Measurements from ENCODE around the gene USP24.
A peak's percentile ranks its signal among the peaks of the same experiment; 100 is the strongest.

USP24 gene

GRCh38 chr1:55179177-55179835 lies 35.9 kb downstream of the USP24 start:
- H3K9me3 Mint-ChIP-seq: peaks cover 12% of the 10 kb centered on the region
- H3K4me1 Mint-ChIP-seq (ENCODE audit: low read depth): peaks cover 12% of the 10 kb centered on the region
- H3K27ac Mint-ChIP-seq: no peak overlapping the region
- DNase-seq (ENCODE audit: low spot score): no peak
- no peaks in the 10 kb centered on the region for H3K27me3 Mint-ChIP-seq (ENCODE audit: low read depth)
- no peak overlapping the region for H3K4me3 Mint-ChIP-seq
- peaks cover 24% of the 10 kb centered on the region for H3K36me3 Mint-ChIP-seq (ENCODE audit: low read depth)

- Mint-ChIP-seq H3K4me3 (no peak overlapping the region), H3K9me3 (no peaks in the 10 kb centered on the region), H3K36me3 (ENCODE audit: low read depth) (peaks cover 18% of the 10 kb centered on the region)
Measured at GRCh38 chr1:55172687-55173086, 42.5 kb downstream of the USP24 start.

GRCh38 chr1:55172272-55172671 lies 42.9 kb downstream of the USP24 start:
- Mint-ChIP-seq H3K27ac (no peak overlapping the region), H3K36me3 (ENCODE audit: low read depth) (peaks cover 22% of the 10 kb centered on the region), H3K27me3 (ENCODE audit: low read depth) (no peaks in the 10 kb centered on the region), H3K9me3 (no peaks in the 10 kb centered on the region), H3K4me3 (no peak overlapping the region), H3K4me1 (ENCODE audit: low read depth) (no peaks in the 10 kb centered on the region)
- DNase-seq (ENCODE audit: low spot score): no peak

More at GRCh38 chr1:55172687-55173086, 42.5 kb downstream of the USP24 start:
- Mint-ChIP-seq H3K4me1 (ENCODE audit: low read depth) (no peaks in the 10 kb centered on the region), H3K27me3 (ENCODE audit: low read depth) (no peaks in the 10 kb centered on the region), H3K27ac (no peak overlapping the region)
- DNase-seq (ENCODE audit: low spot score): no peak

GRCh38 chr1:55171694-55172093 lies 43.5 kb downstream of the USP24 start:
- Mint-ChIP-seq H3K4me1 (ENCODE audit: low read depth) (no peaks in the 10 kb centered on the region), H3K27ac (no peak overlapping the region), H3K4me3 (no peak overlapping the region), H3K9me3 (no peaks in the 10 kb centered on the region), H3K36me3 (ENCODE audit: low read depth) (peaks cover 25% of the 10 kb centered on the region), H3K27me3 (ENCODE audit: low read depth) (no peaks in the 10 kb centered on the region)
- DNase-seq (ENCODE audit: low spot score): no peak

- Mint-ChIP-seq H3K36me3 (ENCODE audit: low read depth) (peaks cover 25% of the 10 kb centered on the region), H3K9me3 (no peaks in the 10 kb centered on the region), H3K4me3 (no peak overlapping the region), H3K4me1 (ENCODE audit: low read depth) (no peaks in the 10 kb centered on the region), H3K27ac (no peak overlapping the region), H3K27me3 (ENCODE audit: low read depth) (no peaks in the 10 kb centered on the region)
- no peak for DNase-seq (ENCODE audit: low spot score)
Measured at GRCh38 chr1:55170426-55170825, 44.7 kb downstream of the USP24 start.

GRCh38 chr1:55169126-55169525 lies 46.0 kb downstream of the USP24 start:
- no peaks in the 10 kb centered on the region for H3K9me3 Mint-ChIP-seq
- no peak for DNase-seq (ENCODE audit: low spot score)
- no peak overlapping the region for H3K4me3 Mint-ChIP-seq
- peaks cover 7% of the 10 kb centered on the region for H3K4me1 Mint-ChIP-seq (ENCODE audit: low read depth)
- H3K27ac Mint-ChIP-seq: no peak overlapping the region
- no peaks in the 10 kb centered on the region for H3K27me3 Mint-ChIP-seq (ENCODE audit: low read depth)
- H3K36me3 Mint-ChIP-seq (ENCODE audit: low read depth): peaks cover 35% of the 10 kb centered on the region

- peaks cover 9% of the 10 kb centered on the region for H3K4me1 Mint-ChIP-seq (ENCODE audit: low read depth)
- no peak overlapping the region for H3K27ac Mint-ChIP-seq
- DNase-seq (ENCODE audit: low spot score): no peak
- no peak overlapping the region for H3K4me3 Mint-ChIP-seq
- peaks cover 38% of the 10 kb centered on the region for H3K36me3 Mint-ChIP-seq (ENCODE audit: low read depth)
- H3K27me3 Mint-ChIP-seq (ENCODE audit: low read depth): no peaks in the 10 kb centered on the region
- no peaks in the 10 kb centered on the region for H3K9me3 Mint-ChIP-seq
Measured at GRCh38 chr1:55168353-55168752, 46.8 kb downstream of the USP24 start.

GRCh38 chr1:55167224-55167871 lies 47.8 kb downstream of the USP24 start:
- Mint-ChIP-seq H3K27ac (no peak overlapping the region), H3K4me1 (ENCODE audit: low read depth) (peaks cover 9% of the 10 kb centered on the region), H3K4me3 (no peak overlapping the region), H3K9me3 (no peaks in the 10 kb centered on the region), H3K36me3 (ENCODE audit: low read depth) (peaks cover 40% of the 10 kb centered on the region), H3K27me3 (ENCODE audit: low read depth) (no peaks in the 10 kb centered on the region)
- DNase-seq (ENCODE audit: low spot score): no peak

GRCh38 chr1:55164906-55165305 lies 50.3 kb downstream of the USP24 start:
- peaks cover 36% of the 10 kb centered on the region for H3K36me3 Mint-ChIP-seq (ENCODE audit: low read depth)
- no peaks in the 10 kb centered on the region for H3K9me3 Mint-ChIP-seq
- DNase-seq (ENCODE audit: low spot score): no peak
- H3K27ac Mint-ChIP-seq: no peak overlapping the region
- H3K4me3 Mint-ChIP-seq: no peak overlapping the region
- no peaks in the 10 kb centered on the region for H3K27me3 Mint-ChIP-seq (ENCODE audit: low read depth)
- H3K4me1 Mint-ChIP-seq (ENCODE audit: low read depth): peaks cover 9% of the 10 kb centered on the region

- DNase-seq (ENCODE audit: low spot score): no peak
- H3K36me3 Mint-ChIP-seq (ENCODE audit: low read depth): peaks cover 41% of the 10 kb centered on the region
- H3K4me3 Mint-ChIP-seq: no peak overlapping the region
- H3K27ac Mint-ChIP-seq: no peak overlapping the region
- H3K27me3 Mint-ChIP-seq (ENCODE audit: low read depth): no peaks in the 10 kb centered on the region
- no peaks in the 10 kb centered on the region for H3K9me3 Mint-ChIP-seq
- peaks cover 10% of the 10 kb centered on the region for H3K4me1 Mint-ChIP-seq (ENCODE audit: low read depth)
Measured at GRCh38 chr1:55159571-55159970, 55.6 kb downstream of the USP24 start.

- DNase-seq (ENCODE audit: low spot score): no peak
- no peak overlapping the region for H3K27ac Mint-ChIP-seq
- no peaks in the 10 kb centered on the region for H3K9me3 Mint-ChIP-seq
- peaks cover 17% of the 10 kb centered on the region for H3K4me1 Mint-ChIP-seq (ENCODE audit: low read depth)
- H3K36me3 Mint-ChIP-seq (ENCODE audit: low read depth): peaks cover 47% of the 10 kb centered on the region
- no peaks in the 10 kb centered on the region for H3K27me3 Mint-ChIP-seq (ENCODE audit: low read depth)
- H3K4me3 Mint-ChIP-seq: no peak overlapping the region
Measured at GRCh38 chr1:55156608-55157007, 58.6 kb downstream of the USP24 start.

- peaks cover 53% of the 10 kb centered on the region for H3K36me3 Mint-ChIP-seq (ENCODE audit: low read depth)
- H3K4me3 Mint-ChIP-seq: no peak overlapping the region
- no peak overlapping the region for H3K27ac Mint-ChIP-seq
Measured at GRCh38 chr1:55156093-55156492, 59.1 kb downstream of the USP24 start.

GRCh38 chr1:55155522-55155921 lies 59.6 kb downstream of the USP24 start:
- Mint-ChIP-seq H3K4me1 (ENCODE audit: low read depth) (peaks cover 26% of the 10 kb centered on the region), H3K36me3 (ENCODE audit: low read depth) (peaks cover 53% of the 10 kb centered on the region), H3K27me3 (ENCODE audit: low read depth) (no peaks in the 10 kb centered on the region), H3K4me3 (no peak overlapping the region), H3K27ac (peak overlapping the region; percentile 22), H3K9me3 (no peaks in the 10 kb centered on the region)
- DNase-seq (ENCODE audit: low spot score): no peak

More at GRCh38 chr1:55156093-55156492, 59.1 kb downstream of the USP24 start:
- no peak for DNase-seq (ENCODE audit: low spot score)
- Mint-ChIP-seq H3K9me3 (no peaks in the 10 kb centered on the region), H3K4me1 (ENCODE audit: low read depth) (peaks cover 22% of the 10 kb centered on the region), H3K27me3 (ENCODE audit: low read depth) (no peaks in the 10 kb centered on the region)

GRCh38 chr1:55154616-55155015 lies 60.5 kb downstream of the USP24 start:
- H3K4me3 Mint-ChIP-seq: no peak overlapping the region
- H3K27ac Mint-ChIP-seq: no peak overlapping the region
- no peak for DNase-seq (ENCODE audit: low spot score)
- no peaks in the 10 kb centered on the region for H3K9me3 Mint-ChIP-seq
- peaks cover 53% of the 10 kb centered on the region for H3K36me3 Mint-ChIP-seq (ENCODE audit: low read depth)
- no peaks in the 10 kb centered on the region for H3K27me3 Mint-ChIP-seq (ENCODE audit: low read depth)
- peaks cover 26% of the 10 kb centered on the region for H3K4me1 Mint-ChIP-seq (ENCODE audit: low read depth)

- Mint-ChIP-seq H3K27me3 (ENCODE audit: low read depth) (no peaks in the 10 kb centered on the region), H3K36me3 (ENCODE audit: low read depth) (peaks cover 47% of the 10 kb centered on the region), H3K4me3 (no peak overlapping the region), H3K27ac (no peak overlapping the region), H3K4me1 (ENCODE audit: low read depth) (peaks cover 26% of the 10 kb centered on the region), H3K9me3 (no peaks in the 10 kb centered on the region)
- no peak for DNase-seq (ENCODE audit: low spot score)
Measured at GRCh38 chr1:55153031-55153430, 62.1 kb downstream of the USP24 start.
